Fibroblast of villous mesenchyme (primary cell): ENCODE measurements around the gene GOLT1A. TPM values are rescaled to one million over a fixed set of nuclear protein-coding genes. Genes with fewer than 3 reads are reported as not detected.

Source experiments
- DNase-seq: peaks from one replicate; pipeline ENCODE4 v3.0.0-alpha.2; 2010; ENCODE audit warnings: low read depth
- H3K4me3 ChIP-seq: 2 replicates; pipeline ENCODE4 v1.5.1; 2011; ENCODE audit warnings: low read depth, mild to moderate bottlenecking, low read length
- CTCF ChIP-seq: IDR thresholded peaks from 2 replicates; pipeline ENCODE4 v1.5.1; 2012; ENCODE audit warnings: low read depth, mild to moderate bottlenecking, low read length; ENCODE audit not compliant: insufficient read depth
- total RNA-seq: library from RNA; depleted of rRNA; stranded (reverse); fragments of >200 nt; gene quantifications from 2 replicates; pipeline ENCODE4 v1.2.3, GENCODE V29; 2012

The GOLT1A gene
- total RNA-seq, 1 donor, result not detected

- H3K4me3 ChIP-seq, result no peak overlapping the region
- DNase-seq, result peak; percentile 22
- TF ChIP-seq CTCF, result no peak
These were observed 42.2 kb upstream of the GOLT1A start for GRCh38 chr1:204255966-204256365.

GRCh38 chr1:204255225-204255624 is 41.4 kb upstream of the GOLT1A start:
- no peak overlapping the region for H3K4me3 ChIP-seq
- DNase-seq, result no peak
- no peak for TF ChIP-seq CTCF

GRCh38 chr1:204254031-204254661 is 40.4 kb upstream of the GOLT1A start:
- H3K4me3 ChIP-seq, result no peak overlapping the region
- no peak for TF ChIP-seq CTCF
- peak; percentile 88 for DNase-seq

DNA sequence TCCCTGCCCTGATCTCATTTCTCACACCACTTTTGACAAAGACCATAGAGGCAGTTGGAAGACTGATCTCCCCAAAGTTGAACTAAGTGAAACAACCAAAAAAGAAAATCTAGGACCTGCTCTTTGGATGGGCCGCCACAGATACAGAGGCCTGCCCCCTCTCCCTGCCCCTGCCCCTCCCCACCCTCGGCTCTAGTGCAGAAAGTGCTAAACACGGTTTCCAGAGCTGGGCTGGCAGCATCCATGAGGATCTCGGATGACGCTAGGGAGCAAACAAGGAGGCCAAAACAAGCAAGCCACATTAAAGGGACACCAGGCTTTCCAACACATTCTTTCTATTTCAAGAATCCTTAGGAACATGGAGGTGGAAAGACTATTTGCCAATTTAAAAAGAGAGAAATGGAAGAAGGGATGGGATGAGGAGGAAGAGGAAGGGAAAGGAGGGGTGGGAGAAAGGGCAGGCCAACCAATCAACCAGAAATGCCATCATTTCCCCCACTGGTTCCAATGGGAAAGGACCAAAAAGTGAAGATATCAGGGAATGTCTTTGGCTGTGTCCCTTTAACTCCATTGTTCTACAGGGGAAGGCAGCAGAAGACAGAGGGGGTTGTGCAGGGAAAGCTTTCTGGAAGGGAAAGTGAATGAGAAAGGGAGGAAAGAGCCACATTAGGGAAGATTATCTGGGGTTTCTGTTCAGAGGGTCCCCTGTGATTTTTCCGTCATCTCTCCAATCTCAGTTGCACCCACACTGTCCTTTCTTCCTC is 38.3 kb upstream of the GOLT1A start:
- DNase-seq, result no peak
- no peak for TF ChIP-seq CTCF
- H3K4me3 ChIP-seq, result no peak overlapping the region

DNA sequence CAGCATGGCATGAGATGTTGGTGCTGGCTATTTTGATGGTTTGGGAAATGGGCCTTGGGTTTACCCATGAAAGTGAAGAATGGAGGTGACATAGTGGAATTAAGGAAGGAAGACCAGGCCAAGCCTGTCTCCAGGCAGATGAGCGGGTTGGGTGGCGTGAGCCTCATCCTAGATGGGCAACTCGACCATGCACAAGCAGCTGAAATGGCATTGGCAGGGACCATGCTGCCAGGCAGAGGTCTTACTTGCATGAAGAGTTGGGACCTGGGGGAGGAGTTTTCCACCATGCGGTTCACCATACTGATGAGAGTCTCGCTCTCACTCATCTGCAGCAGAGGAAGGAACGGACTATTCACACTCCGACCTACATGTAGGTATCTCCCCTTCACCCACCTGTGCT is 37.5 kb upstream of the GOLT1A start:
- no peak overlapping the region for H3K4me3 ChIP-seq
- no peak for DNase-seq
- TF ChIP-seq CTCF, result no peak

GRCh38 chr1:204250428-204251030 is 36.7 kb upstream of the GOLT1A start:
- no peak for DNase-seq
- no peak overlapping the region for H3K4me3 ChIP-seq
- no peak for TF ChIP-seq CTCF
